GM18517 (cell line): ENCODE results near the gene PTCH1.
A peak's percentile ranks its signal among the peaks of the same experiment; 100 is the strongest.

Source experiments
- ATAC-seq: cut with Tn5 transposase; IDR thresholded peaks from one replicate; pipeline ENCODE4 v1.9.1; 2021; ENCODE audit warnings: mild to moderate bottlenecking, moderate library complexity; ENCODE audit not compliant: unreplicated experiment

Gene PTCH1

DNA sequence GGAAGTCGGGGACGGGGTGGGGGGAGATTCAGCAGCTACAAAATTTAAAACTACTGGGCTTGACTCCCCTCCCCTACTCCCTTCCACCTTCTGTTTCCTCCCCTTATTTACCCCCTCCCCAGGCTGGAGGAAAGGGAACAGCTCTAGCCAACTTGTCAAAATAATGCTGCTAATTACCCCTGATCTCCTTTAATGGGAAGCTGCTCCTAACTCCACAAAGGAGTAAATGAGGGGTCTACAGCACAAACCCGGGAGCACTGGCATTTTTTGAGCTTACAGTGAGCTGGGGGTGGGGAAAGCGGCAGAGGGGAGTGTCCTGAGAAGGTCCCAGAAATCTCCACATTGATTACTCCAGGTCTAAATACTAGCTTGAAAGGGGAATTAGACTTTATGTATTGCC is 3.1 kb downstream of the PTCH1 start:
- ATAC-seq: no peak

DNA sequence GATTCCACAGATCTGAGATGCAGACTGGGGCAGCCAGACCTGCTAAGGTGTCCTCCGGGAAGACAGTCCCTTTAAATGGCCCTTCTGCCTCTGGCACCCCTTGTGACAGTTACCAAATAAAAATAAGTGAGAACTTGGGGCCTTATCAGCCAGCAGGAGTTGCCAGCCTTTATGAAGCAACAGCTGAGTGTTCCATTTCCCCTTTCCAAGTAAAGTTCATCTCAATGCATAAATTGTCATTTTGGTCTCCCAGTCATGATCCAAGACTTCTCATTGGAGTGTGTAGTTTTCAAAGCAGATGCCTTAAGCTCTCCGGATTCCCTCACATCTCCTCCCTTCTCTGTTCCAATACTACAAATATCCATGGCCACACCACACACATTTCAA is 4.1 kb downstream of the PTCH1 start:
- no peak for ATAC-seq

DNA sequence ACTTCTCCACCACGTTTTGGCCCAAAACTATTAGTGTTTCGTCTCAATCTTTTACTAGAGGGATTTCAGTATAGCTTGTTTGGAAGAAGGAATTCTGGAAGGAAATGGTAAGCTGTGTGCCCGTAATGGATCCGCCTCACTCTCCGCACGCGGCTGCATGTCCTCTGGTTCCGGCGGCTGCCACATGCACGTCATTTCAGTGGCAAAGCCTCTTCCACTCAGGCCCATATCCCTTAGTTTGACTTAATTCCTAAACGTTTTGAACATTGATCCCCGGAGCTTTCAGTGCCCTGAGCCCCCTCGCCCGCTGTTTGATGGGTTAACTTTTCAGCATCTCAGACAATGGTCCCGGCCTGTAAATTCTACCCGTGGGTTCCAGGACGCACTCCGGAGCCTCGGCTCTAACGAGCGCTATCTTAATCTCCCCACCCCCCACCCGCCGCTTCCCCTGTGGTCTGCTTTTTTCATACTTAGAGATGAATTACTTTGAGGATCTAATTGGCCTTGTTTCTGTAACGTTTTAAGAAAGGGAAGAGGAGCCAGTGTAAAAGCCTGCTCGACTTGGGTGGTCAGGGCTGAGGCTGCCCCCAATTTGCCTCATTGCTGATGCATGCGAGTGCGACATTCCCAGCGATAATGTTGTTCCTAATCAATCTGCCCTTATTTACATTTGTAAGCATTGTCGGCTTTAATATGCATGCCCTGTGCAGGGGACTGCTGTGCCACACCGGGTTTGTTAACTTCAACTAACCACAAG is 4.6 kb downstream of the PTCH1 start:
- no peak for ATAC-seq

DNA sequence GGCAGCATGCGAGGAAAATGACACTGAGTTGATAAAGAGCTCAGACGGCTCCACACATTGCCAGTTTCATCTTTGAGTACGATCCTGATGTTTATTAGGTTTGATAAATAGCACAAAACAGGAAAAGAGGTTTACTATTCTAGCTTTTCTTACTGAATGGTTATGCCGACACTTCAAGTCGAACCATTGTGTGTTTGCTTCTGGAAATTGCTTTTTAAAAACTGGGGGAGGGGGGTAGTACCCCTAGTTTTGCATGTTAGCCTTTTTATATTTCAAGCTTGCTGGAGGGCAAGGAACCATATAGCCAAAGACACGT is 5.2 kb downstream of the PTCH1 start:
- ATAC-seq: no peak

DNA sequence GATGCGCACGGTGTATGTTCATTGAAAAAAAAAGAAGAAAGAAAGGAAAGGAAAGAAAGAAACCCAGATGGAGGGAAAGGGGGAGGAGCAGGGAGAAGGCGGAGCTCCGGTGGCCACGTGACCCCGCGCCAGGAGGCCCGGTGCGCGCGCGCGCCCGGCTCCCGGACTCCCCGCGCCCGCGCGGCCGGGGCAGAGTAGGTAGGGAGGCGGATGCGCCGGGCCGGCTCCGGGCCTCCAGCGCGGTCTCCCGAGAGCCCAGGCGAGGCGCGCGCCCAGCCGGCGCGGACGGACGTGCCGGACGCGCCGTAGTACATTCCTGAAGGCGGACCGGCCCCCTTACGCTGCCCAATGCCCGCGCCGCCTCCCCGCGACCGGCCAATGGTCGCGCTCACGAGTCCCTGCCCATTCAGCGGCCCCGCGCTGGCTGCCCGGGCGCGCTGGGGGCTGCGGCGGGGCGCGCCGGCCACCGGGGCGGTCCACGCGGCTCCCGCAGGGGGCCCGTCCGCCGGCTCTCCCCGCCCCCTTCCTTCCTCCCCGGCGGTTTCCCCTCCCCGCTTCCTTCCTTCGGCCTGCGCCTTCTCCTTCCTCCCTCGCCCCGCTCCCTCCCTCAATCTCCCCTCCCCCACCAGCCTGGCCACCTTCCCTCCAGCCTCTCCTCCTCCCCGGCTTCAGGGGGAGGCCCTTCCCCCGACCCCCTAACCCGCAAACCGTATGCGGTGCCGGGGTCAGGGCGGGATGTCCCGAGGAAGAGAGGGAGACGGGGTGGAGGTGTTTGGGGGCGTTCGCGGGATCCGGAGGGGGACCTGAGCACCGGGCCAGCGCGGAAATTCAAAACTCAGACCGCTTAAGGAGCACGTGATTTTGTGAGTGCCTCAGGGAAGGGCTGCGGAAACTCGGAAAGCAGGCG is 5.8 kb downstream of the PTCH1 start:
- peak; percentile 41 for ATAC-seq

DNA sequence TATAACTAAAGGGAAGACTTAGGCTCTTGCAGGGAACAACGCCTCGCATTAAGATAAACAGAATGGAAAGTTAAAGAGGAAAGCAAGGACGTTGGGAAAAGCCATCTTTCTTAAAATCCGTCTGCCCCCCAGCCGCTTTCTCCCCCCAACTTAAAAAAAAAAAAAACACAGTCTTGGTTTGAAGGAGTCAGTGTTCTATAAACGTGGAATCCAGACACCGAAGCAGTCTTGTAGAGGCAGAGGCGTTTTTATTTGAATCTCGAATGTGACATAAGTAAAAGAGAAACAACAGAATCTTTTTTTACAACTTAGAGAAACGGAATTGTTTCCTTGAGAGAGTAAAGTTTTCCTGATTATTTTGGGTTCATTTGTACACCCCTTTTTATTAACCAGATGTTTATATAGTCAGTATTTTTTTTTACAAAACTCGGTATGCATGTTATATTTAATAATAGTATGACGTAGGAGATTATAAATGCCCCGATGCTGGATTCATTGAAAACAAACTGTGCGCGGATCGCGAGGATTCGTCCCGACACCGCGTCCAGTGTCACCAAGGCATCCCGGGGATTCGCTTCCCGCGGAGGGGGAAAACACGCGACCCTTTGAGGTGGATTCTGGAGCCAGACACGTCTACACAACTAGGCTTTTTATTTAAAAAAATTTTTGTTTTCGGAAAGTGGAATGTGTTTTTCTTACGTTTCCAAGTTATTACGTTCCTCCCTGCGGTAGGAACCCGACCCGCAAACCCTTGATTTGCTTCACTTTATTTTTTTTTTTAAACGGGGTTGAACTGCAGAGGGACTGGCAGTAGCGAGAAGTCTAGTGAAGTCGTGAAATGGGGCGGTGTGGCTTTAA is 6.7 kb downstream of the PTCH1 start:
- no peak for ATAC-seq

DNA sequence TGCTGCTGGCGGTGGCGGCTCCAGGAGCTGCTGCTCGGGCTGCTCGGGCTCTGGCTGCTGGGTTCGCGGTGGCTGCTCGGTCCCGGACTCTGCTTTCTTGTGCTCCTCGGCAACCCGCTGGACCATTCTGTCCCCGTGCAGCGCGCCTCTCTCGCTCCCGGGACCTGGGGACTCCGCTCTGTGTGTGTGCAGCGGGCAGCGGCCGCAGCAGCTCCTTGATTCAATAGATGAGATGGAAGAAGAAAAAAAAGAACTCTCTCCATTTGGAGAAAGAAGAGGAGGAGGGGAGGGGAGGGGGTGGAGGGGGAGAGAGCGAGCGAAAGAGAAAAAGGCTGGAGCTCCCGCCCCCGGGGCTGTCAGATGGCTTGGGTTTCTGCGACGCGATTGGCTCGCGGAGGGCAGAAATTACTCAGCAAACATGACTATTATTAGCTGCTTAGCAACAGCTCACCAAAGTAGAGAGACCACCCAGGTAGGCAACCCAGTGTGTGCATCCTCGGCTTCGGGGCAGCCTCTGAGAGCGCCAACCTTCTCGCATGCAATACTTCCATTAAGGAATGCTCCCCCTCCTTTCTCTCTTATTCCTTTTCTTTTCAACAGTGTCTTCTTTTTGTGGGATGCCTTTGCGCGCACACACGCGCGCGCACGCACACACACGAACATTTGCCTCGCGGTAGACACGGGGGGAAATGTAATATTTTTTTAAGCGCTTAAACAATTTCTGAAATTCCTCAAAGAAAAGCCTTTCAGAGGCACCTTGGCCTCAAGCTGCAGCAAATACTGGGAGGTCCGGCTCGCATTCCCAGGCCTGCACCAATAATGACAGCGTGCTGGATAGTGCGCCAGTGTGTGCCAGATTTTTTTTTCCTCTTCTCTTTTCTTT is 7.6 kb downstream of the PTCH1 start:
- ATAC-seq: peak; percentile 42

DNA sequence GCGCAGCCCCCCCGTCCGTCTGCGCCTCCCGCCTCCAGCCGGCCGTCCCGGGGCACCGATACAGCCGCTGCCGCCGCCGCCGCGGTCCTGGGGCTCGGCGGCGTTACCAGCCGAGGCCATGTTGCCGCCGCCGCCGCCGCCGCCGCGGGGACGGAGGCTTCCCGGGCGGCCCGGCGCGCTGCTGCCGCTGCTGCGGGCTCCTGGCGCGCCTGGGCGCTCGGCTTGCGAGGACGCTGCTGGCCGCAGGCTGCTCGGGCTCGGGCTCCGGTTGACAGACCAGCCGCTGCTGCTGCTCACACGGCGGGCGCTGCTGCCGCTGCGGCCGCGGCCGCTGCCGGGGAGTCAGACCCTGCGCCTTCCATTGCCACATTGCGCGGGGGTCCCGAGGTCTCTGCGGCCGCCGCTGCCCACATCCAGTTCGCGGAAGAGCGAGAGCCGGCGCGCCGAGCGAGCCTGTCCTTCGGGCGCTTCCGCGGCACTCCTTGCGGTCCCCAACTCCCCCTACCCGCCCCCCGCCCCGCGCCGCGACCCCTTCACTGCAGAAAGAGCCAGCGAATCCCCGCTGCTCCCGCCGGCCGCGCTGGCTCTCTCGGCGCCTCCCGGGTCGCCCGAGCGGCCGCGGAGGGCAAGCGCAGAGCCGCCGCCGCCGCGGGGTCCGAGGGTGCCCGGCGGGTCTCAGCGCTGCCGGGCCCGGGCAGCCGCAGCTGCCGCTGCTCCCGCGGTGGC is 8.4 kb downstream of the PTCH1 start:
- ATAC-seq: no peak

DNA sequence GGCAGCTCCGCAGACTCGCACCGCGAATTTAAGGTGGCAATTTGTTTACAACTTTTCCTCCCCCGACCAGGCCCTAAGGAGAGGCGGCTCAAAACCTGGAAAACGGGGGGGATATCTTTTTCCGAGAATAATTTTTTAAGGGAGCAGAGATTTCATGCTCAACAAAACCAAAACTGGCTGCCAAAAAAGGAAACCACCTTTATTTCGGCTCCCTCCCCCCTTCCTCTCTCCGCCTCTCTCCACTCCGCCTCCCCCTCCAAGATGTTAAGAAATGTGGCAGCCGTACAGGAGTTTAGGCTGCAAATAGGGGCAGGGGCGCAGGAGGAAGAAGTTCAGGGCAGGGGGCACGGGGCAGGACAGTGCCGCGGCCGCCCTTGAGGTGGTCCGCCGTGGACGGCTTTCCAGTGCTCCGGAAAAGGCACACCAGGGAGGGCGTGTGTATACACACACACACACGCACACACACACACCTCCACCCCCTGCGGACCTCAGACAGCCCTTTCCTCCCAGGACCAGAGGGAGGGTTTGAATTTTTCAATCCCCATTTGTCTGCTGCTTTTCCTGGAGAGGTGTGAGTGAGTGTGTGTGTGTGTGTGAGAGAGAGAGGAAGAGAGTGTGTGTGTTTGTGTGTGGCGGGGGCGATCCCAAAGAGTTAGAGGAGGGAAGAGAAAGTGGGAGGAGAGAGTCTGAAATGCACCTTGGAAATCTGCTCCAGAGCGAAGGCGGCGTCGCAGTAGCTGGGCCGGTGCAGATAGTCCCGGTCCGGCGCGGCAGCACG is 9.1 kb downstream of the PTCH1 start:
- no peak for ATAC-seq

DNA sequence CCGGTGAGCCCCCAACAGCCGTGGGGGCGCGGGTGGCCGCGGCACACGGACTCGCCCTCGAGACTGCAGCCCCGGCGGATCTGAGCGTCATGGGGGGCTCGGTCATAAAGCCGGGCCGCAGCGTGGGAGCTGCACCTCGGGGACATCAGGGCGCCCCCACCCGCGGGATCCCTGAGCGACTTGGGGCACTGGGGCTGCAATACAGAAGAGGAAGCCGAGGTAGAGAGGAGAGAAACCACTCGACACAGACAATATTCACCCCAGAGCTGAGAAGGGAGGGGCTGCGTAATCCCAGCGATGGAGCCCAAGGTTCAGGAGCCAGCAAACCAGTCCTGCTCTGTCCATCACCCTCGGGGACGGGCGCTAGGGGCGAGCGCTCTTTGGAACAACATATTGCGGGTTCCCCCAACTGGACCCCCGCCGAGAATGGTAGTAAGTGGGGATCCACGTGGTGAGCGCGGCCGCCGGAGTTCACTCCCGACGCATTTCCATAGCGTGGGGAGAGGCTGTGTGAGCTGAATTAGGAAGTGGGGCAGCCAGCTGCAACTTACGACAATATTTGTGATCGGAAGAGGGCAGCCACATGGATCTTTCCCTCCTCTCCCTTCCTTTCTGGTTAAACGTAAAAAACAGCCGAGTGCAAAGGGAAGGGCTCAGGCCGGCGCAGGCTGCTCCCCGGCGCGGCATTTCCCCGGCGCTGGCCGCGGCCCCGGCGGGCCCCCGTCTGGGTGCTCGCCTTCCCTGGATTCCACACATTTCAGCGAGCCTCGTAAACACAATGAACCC is 9.9 kb downstream of the PTCH1 start:
- no peak for ATAC-seq

DNA sequence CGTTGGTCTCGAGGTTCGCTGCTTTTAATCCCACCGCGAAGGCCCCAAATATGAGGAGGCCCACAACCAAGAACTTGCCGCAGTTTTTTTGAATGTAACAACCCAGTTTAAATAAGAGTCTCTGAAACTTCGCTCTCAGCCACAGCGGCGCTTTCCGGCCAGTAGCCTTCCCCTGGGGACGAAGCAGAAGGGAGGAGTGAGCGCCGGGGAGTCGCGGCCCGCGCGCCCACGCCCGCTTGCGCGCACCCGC is 10.4 kb downstream of the PTCH1 start:
- no peak for ATAC-seq

DNA sequence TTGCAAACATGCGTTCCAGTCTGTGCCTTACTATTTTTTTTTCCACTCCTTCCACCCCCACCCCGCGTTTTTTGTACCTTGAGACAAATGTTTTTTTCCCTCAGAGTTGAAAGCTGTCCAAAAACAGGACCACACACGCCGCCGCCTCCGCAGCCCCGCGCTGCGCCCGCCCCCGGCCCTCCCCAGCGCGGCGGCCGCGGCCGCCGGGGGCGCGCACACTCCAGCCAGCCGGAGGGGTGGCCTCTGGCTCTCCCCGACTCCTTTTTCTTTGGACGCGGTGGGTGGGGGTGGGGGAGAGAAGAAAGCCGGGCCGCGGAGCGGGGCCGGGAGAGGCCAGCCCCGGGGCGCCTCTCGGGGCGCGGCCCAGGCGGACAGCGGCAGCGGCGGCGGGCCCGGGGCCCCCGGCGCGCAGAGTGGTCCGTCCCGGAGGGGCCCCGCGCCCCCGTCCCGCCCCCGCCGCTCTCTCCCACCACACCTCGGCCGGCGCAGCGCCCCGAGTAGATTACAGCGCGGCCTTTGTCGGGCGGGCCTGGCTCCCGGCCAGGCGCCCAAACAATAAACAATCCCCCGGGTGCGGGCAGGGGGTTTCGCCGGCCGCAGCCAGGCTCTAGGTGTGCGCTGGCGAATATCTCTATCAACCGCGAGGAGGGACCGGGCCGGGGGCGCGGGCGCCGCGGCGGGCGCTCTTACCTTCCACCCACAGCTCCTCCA is 10.9 kb downstream of the PTCH1 start:
- no peak for ATAC-seq

DNA sequence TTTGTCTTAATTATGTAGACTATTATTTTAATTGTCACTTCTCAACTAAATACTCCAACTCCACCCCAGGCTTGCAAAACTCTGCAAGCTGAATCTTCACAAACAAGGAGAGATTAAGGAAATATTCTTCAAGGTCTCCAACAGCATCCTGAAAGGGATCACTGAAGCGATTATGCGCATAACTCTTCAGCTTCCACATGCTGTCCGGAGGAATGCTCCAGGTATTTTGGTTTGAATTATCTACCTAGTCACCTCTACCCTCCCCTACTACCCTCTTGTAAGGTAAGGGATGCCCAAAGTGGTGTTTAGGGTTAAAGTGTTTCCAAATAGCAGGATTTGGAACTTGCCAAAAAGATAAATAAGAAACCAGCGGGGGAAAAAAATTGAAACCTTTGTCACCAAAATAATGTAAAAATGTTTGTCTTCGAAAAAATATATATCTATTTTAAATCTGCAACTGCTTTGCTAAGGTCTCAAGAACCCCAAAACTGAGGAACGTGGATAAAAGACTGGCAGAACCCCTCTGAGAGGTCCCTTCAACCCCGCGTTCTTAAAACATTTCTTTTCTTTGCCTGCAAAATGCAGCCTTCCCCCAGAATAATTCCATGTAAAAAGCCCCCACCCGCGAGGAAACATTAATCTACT is 11.6 kb downstream of the PTCH1 start:
- no peak for ATAC-seq

DNA sequence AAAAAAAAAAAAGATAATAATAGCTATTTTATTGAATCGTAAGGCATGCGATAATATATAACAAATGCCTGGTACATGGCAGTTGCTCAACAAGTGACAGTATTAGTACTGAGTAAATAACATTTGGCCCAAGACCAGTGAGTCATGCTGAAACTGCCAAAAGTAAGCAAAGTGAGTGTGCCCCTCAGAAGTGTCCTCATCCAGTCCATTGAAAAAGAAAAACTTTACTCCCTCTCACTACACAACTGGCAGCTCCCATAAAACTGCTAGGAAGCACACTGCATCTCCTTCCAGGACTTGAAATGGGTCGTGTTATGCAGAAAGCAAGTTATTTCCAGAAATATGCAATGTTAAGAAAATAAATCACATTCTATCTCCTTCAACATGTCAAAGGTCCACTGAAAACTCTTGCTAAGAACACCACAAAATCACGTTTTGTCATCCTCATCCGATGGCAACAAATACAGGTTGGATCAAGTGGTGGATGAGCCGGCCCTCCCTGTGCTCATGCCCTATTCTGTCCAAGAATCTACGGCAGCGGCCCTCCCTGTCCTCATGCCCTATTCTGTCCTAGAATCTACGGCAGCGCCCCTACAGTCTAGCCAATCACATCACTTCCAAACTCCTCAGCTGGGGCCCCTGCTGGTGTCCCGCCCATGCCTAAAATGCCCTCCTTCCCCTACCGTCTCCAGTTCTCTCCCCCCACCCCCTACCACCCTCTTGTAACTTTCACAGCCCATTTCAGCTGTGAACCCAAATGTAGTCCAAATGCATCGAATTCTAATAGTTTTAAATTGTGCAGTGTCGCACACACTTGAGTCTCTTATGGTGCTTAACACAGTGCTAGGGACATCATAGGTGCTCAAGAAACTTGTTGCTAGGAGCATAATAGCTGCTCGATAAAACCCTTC is 12.5 kb downstream of the PTCH1 start:
- ATAC-seq: no peak

DNA sequence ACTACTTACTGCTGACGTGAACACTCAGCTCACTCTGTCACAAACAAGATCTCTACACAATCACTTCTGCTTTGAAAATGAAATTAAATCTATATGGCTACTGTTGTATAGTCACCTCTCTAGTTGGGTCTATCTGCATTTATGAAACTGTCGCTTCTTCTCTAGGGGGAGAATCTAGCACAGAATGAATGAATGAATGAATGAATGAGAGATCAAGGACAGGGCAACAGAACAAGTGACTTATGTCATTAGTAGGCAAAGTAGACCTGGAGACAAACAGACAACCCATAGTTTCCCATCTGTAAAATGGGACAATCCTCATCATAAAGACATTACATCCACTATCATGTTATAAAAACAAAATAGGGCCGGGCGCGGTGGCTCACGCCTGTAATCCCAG is 13.4 kb downstream of the PTCH1 start:
- no peak for ATAC-seq

DNA sequence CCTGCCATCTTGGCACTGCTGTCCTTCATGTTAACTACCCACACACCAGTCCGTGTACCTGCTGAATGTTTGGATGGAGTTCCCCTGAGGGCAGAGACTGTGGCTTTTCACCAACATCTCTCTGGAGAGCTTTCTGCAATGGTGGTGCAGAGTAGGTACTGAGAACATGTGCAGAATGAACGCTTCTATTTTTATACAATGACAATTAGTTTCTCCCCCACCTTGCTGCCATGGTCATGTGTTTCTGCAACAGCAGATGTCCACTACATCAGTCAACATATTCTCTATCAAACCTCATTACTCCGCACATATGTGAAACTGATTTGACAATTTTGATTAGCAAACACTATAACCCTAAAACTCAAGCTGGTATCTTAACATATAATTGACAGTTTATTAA is 14.5 kb downstream of the PTCH1 start:
- ATAC-seq: no peak
